ENCODE results near the gene CASK.

DNA sequence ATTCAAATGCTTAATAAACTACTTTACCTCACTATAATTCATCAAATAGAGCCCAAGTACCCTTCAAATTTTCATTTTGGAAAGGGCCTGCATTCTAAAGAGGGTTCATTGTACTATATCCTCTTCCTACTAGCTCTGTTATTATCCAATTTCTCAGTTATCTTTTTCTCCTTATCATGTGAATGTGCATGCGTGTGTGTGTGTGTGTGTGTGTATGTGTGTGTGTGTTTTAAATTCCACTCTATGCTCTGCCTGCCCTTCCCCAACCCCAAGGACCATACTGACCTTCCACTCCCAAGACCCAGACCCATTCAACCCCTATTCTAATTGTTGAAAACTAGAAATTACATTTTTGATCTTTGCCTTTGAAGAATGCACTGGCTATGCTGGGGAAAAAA lies 33.3 kb downstream of the CASK start:
- TF ChIP-seq POLR2AphosphoS5 (IDR thresholded peaks at IDR 0.05; ENCODE audit: low read depth, low read length) = no peak
- TF ChIP-seq POLR2A (IDR thresholded peaks at IDR 0.05; ENCODE audit: low read depth, low read length) = no peak
- no peak for TF ChIP-seq TAF1 (IDR thresholded peaks at IDR 0.05; ENCODE audit: borderline replicate concordance, low read depth, low read length)
